K562 (cell line): ENCODE measurements around the gene CNIH3. TPM values are rescaled to one million over a fixed set of nuclear protein-coding genes. Genes with fewer than 3 reads are reported as not detected.

ENCODE experiments used
- BACH1 ChIP-seq: fragments of 200-800 bp; sonication (Bioruptor generic); IDR thresholded peaks from 2 replicates; pipeline ENCODE4 v1.6.1; 2016; ENCODE audit warnings: missing genetic modification characterization, missing compliant biosample characterization
- C11orf30 ChIP-seq: fragments of 450-650 bp; IDR thresholded peaks from 2 replicates; pipeline ENCODE4 v1.6.1; 2016; ENCODE audit warnings: low read depth, mild to moderate bottlenecking
- CBFB ChIP-seq: sonication (generic); formaldehyde crosslinking; IDR thresholded peaks from 2 replicates; pipeline ENCODE4 v1.4.0; 2020; ENCODE audit warnings: mild to moderate bottlenecking, missing genetic modification reagents
- CEBPG ChIP-seq, 3 experiments: fragments of 200-800 bp in 1 of 3; sonication (Bioruptor generic) in 1 of 3; sonication (generic) in 1 of 3; formaldehyde crosslinking in 1 of 3; IDR thresholded peaks in 2 of 3; conservative IDR thresholded peaks in 1 of 3; 2 replicates each; pipeline versions ENCODE4 v1.6.1 to v1.8.0; 2016 to 2022; ENCODE audit warnings: missing compliant biosample characterization in 2 of 3, missing genetic modification characterization in 2 of 3, mild to moderate bottlenecking in 1 of 3, missing genetic modification reagents in 1 of 3
- FOSL1 ChIP-seq: fragments of 200-800 bp; sonication (Bioruptor generic); conservative IDR thresholded peaks from 2 replicates; pipeline ENCODE4 v1.6.1; 2016; ENCODE audit warnings: missing genetic modification characterization, missing compliant biosample characterization
- PURB ChIP-seq: sonication (generic); formaldehyde crosslinking; IDR thresholded peaks from 2 replicates; pipeline ENCODE4 v1.9.0; 2021; ENCODE audit warnings: low read depth, mild to moderate bottlenecking, missing genetic modification reagents
- polyA plus RNA-seq, 8 experiments: library from polyadenylated mRNA; depleted of rRNA in 4 of 8; stranded (reverse) in 5 of 8; unstranded in 3 of 8; fragments of >200 nt; fragmentation: Nextera tagmentation in 2 of 8; fragmentation: Illumina TruSeq in 1 of 8; extraction: Ambion mirVana in 2 of 8; extraction: Trizol in 1 of 8; gene quantifications; 2 replicates each; pipeline versions ENCODE4 v1.2.1 to v1.2.3, GENCODE V29; 2011 to 2014; ENCODE audit warnings: inconsistent platforms in 1 of 8, missing spikeins in 1 of 8
- total RNA-seq, 7 experiments: library from RNA; depleted of rRNA in 6 of 7; stranded (reverse); fragments of >200 nt in 6 of 7; fragmentation: Illumina TruSeq in 2 of 7; extraction: Trizol in 2 of 7; gene quantifications; 2 replicates each; pipeline versions ENCODE4 v1.2.1 to v1.2.3, GENCODE V29; 2011 to 2021; ENCODE audit warnings: low replicate concordance in 1 of 7
- TF ChIP-seq, protein P1 (sequence below), 2 experiments: fragments of 450-650 bp; formaldehyde crosslinking in 1 of 2; IDR thresholded peaks; 2 replicates each; pipeline versions ENCODE4 v1.4.0 to v1.6.1; 2014 to 2020; ENCODE audit warnings: mild to moderate bottlenecking in 2 of 2, borderline replicate concordance in 1 of 2, low read depth in 1 of 2
- TF ChIP-seq, protein P2 (sequence below): sonication (generic); formaldehyde crosslinking; IDR thresholded peaks from 2 replicates; pipeline ENCODE4 v1.8.0; 2023; ENCODE audit warnings: mild to moderate bottlenecking, missing genetic modification reagents

The CNIH3 gene
- total and polyA plus RNA-seq, 9 of the 15 experiments (the other 6 are each of a cell fraction or from before 2014, with no cell fraction given) = 0.14 to 1.8 (median 0.79) TPM

DNA sequence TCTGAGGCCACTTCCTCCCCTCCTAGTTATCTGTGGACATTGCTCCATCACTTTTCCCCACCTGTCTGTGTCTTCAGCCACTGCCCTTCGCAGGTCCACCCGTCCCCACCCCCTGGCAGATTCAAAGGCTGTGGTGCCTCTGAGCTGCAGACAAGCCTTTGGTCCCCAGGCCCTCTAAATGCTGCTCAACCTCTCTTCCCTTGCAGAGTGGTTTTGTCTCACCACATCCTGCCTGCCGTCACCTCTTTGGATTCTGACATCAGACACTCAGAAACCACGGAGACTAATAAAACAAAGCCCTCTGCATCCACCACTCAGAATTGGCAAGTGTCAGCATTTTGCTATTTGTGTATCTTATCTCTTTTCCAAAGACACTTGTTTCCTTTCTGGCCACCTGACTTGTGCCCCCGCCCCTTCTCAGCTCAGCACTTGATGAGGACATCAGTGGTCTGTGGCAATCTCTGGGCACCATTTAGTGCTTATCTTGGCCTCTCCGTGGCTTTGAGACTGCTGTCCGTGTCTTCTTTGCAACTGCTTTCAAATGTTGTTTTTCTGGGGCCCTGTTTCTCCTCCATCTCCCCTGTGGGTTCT, 7.7 kb downstream of the CNIH3 start (continued):
- TF ChIP-seq, protein P1, sequence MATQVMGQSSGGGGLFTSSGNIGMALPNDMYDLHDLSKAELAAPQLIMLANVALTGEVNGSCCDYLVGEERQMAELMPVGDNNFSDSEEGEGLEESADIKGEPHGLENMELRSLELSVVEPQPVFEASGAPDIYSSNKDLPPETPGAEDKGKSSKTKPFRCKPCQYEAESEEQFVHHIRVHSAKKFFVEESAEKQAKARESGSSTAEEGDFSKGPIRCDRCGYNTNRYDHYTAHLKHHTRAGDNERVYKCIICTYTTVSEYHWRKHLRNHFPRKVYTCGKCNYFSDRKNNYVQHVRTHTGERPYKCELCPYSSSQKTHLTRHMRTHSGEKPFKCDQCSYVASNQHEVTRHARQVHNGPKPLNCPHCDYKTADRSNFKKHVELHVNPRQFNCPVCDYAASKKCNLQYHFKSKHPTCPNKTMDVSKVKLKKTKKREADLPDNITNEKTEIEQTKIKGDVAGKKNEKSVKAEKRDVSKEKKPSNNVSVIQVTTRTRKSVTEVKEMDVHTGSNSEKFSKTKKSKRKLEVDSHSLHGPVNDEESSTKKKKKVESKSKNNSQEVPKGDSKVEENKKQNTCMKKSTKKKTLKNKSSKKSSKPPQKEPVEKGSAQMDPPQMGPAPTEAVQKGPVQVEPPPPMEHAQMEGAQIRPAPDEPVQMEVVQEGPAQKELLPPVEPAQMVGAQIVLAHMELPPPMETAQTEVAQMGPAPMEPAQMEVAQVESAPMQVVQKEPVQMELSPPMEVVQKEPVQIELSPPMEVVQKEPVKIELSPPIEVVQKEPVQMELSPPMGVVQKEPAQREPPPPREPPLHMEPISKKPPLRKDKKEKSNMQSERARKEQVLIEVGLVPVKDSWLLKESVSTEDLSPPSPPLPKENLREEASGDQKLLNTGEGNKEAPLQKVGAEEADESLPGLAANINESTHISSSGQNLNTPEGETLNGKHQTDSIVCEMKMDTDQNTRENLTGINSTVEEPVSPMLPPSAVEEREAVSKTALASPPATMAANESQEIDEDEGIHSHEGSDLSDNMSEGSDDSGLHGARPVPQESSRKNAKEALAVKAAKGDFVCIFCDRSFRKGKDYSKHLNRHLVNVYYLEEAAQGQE (IDR thresholded peaks at IDR 0.05; ENCODE audit: borderline replicate concordance) = no peak
- TF ChIP-seq, protein P1 (CRISPR knock-in tag; IDR thresholded peaks at IDR 0.05; ENCODE audit: low read depth) = no peak
- no peak for TF ChIP-seq PURB (CRISPR knock-in tag)
- no peak for TF ChIP-seq CBFB (CRISPR knock-in tag)
- peak; percentile 73; the same call in 1 of the 2 replicates for TF ChIP-seq BACH1 (tag)
- peak; percentile 24; the same call in 1 of the 2 replicates for TF ChIP-seq FOSL1 (tag)
- TF ChIP-seq C11orf30 = peak; percentile 72
- TF ChIP-seq, protein P2, sequence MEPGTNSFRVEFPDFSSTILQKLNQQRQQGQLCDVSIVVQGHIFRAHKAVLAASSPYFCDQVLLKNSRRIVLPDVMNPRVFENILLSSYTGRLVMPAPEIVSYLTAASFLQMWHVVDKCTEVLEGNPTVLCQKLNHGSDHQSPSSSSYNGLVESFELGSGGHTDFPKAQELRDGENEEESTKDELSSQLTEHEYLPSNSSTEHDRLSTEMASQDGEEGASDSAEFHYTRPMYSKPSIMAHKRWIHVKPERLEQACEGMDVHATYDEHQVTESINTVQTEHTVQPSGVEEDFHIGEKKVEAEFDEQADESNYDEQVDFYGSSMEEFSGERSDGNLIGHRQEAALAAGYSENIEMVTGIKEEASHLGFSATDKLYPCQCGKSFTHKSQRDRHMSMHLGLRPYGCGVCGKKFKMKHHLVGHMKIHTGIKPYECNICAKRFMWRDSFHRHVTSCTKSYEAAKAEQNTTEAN = no peak
- TF ChIP-seq CEBPG (CRISPR knock-in tag; IDR thresholded peaks at IDR 0.05) = no peak
- TF ChIP-seq CEBPG (tag; conservative IDR thresholded peaks at IDR 0.05 in 1 of 2, IDR thresholded peaks at IDR 0.05 in 1 of 2) = peak; percentile 88 to 90
